Stimulated activated CD4-positive, alpha-beta T cell treated with anti-CD3 and anti-CD28 coated beads, Interleukin-4, amount 100 ng/mL, for 24 hours (primary cell): Measurements from ENCODE around the gene COX18.

Experiments
- DNase-seq: peaks from one replicate; pipeline ENCODE4 v3.0.0-alpha.2; 2020

COX18 gene, protein sequence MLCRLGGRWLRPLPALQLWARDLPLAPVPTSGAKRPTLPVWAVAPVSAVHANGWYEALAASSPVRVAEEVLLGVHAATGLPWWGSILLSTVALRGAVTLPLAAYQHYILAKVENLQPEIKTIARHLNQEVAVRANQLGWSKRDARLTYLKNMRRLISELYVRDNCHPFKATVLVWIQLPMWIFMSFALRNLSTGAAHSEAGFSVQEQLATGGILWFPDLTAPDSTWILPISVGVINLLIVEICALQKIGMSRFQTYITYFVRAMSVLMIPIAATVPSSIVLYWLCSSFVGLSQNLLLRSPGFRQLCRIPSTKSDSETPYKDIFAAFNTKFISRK

DNA sequence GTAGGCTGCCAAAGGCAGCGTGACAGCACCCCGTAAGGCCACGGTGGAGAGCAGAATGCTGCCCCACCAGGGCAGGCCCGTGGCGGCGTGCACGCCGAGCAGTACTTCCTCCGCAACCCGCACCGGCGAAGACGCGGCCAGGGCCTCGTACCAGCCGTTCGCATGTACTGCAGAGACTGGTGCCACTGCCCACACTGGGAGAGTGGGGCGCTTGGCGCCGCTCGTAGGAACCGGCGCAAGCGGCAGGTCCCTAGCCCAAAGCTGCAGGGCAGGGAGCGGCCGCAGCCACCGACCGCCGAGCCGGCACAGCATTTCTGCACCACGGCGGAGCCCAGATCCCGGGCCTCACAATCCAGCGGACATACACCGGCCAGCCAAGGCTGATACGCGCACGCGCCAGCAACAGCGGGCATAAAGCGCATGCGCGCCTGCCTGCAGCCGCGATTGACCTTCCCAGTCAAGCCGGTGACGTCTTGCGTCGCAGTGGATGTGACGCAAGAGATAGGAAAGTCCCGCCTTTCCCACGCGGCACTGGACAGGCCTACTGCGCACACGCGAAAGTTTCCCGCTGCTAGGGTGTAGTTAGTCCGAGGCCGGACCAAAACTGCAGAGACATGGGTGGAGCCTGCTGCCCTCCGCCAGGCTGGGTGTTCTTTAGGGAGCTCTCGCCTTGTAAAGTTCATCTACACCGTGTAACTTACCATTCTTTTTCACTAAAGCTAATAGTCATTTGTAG lies at the start of gene COX18:
Gene COX18 (minus strand): TSS at position 379 of the 736 bp plus-strand sequence. CDS start 67 bp downstream, at position 312.
- DNase-seq = peak; percentile 95

DNA sequence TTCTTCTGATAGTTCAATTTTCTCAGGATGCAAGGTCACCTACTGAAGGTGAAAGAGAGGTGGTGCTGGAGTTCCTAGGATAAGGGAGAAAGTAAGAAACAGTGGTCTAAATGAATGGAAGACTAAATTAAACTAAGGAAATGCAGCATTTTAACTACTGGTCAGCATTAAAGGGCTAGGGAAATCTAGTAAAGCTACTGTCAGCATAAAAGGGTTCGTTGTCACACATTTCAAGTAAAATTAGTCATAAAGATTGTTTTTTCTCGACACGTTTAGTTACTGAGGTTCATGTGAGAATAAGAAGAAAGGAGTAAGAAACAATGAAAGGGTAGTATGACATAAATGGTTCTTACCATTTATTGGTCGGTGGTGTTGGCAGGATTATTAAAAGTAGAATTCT lies 40.0 kb upstream of the COX18 start:
- no peak for DNase-seq

GRCh38 chr4:73104695-73105094 lies 35.2 kb upstream of the COX18 start:
- no peak for DNase-seq

DNA sequence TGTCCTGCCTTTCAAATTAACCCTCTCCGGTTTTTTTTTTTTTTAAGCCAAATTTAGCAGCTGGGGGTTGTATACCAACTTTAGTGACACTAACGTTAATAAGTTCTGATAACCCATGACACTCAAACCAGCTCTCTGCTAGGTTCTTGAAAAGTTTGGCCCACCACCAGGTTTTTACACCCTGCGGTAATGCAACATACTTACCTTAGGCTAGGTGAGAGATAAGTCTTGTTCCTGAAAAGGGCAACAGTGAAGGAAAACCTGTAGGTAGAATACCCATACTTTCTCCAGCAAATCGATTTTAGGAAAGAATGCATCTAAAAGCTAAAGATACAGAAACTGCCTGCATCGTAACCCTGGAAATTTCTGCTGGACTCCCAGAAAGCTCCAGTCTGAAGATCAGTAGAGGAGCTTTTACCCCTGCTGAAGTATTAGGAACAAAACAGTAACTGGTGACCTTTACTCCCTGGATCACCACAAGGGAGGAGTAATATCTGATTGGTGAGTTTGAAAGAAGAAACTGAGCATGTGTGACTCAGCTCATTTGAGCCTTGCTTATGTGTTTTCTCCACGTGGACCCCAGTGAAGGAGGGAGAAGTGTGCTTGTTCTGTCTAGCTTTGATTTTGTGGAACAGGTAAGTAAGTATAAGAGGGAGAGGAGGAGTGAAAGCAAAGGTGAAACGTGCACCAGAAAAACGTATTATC lies 34.4 kb upstream of the COX18 start:
- no peak for DNase-seq

DNA sequence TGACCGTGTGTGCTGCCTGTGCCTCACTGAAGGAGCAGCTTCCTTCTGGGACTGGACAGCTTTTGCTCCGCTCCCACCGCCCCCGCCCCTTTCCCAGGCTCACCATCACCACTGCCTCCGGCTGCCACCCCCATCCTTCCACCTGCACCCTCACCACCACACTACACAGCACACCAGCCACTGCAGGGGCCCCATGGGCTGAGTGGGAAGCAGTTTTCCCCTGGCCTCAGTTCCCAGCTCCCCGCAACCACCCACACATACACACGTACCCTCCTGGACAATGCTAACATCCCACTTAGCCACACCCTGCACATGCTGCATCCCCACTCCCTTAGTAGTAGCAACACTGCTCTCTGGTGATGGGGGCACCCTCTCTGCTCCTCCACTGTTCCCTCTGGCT lies 29.6 kb upstream of the COX18 start:
- DNase-seq = no peak

DNA sequence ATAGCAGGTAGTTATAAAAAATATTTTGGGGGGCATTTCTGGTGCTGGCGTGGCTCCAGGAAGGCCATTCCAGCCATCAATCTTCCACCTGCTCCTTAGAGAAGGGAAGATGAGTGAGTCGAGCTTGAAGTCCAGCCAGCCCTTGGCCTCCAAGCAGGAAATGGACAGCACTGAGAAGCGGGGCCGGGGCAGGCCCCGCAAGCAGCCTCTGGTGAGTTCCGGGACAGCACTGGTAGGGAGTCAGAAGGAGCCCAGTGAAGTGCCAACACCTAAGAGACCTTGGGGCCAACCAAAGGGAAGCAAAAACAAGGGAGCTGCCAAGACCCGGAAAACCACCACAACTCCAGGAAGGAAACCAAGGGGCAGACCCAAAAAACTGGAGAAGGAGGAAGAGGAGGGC lies 29.2 kb upstream of the COX18 start:
- no peak for DNase-seq

GRCh38 chr4:73098016-73098415 lies 28.5 kb upstream of the COX18 start:
- DNase-seq = no peak

GRCh38 chr4:73092868-73093267 lies 23.4 kb upstream of the COX18 start:
- no peak for DNase-seq

DNA sequence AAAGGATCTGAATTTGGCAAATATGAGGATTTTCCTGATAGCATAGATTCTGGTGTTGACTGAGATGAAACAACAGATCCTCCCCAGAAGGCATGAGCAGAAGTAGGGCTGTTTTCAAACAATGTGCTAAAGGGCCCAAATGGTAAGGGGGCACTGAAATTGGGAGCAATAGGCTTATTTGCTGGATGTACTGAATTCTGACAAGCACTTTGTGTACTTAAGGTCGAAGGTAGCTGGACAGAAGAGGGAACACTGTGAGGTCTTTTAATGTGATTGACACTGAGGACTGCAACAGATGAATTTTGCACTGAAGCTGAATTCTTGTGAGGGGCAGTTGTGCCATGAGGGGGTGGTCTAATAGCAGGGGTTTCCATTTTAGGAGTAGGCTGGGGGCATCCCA lies 21.2 kb upstream of the COX18 start:
- DNase-seq = no peak

- DNase-seq = no peak
These were observed 18.4 kb upstream of the COX18 start for GRCh38 chr4:73087871-73088270.

DNA sequence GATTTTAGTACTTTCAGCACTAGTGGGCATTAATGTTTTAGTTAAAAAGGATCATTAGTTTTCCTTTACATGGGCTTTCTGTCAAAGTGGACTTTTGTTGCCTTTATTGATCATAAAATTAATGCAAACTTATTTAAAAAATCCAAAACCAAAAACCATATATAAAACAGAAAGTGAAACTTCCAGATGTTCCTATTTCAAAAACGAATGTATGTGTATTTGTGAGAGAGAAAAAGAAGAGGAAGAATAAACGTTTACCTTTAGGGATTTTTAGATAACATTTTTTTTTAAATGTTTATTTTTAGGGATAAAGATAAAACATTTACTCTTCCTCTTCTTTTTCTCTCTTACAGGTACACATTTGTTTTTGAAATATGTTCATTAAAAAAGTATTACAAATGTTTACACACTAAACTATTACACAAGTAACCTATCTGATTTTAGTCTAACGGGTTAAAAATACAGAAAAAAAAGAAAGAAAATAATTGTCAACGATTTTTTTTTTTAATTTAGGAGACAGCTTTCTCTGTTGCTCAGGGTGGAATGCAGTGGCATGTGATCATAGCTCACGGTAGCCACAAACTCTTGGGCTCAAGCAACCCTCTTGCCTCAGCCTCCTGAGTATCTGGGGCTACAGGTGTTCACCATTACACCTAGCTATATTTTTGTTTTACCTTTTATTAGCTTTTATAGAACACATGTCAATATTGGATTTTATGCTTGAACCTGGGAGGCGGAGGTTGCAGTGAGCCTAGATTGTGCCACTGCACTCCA lies 16.8 kb upstream of the COX18 start:
- DNase-seq = no peak

- no peak for DNase-seq
These were observed 11.3 kb upstream of the COX18 start for GRCh38 chr4:73080789-73081188.

- no peak for DNase-seq
These were observed 6.3 kb upstream of the COX18 start for GRCh38 chr4:73075832-73076231.

- no peak for DNase-seq
These were observed 516 bp upstream of the COX18 start for GRCh38 chr4:73070074-73070390.

DNA sequence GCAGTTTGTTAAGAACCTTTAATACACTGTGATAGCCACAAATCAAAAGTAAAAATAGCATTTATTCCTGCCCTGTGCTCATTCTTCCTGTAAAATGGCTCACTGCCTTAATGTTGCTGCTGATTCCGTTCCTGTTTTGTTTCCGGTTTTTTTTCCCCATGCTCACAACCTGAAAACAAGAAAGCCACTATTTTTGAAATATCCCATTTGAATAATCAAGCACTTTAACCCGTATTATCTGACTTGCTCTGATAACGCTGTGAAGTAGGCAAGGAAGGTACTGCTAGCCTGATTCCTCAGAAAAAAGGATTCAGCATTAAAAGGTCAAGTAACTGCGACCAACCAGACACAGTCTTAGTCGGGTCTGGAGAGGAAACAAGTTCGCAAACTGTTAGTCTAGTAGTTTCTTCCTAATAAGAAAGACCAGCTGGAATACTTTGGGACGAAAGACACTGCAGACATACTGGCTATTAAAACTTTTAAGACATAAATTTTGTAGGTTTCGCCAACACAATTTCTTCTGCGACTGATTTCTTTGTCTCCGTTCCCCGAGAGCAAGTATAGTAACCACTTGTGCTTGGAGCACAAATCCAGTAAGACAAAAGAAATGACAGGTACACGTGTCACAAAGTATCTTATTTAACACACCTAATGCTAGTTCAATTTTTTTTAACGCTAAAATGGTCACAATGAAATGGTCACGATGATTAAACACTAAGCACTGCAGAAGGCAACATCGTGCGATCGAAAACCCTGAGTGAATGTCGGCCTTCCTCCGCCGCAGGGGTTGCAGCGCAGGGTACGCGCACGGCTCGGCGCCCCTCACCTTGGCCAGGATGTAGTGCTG lies 802 bp downstream of the COX18 start:
- DNase-seq = peak; percentile 22

- DNase-seq = peak; percentile 61
These were observed 1.5 kb downstream of the COX18 start for GRCh38 chr4:73067971-73068394.

GRCh38 chr4:73066928-73067327 lies 2.6 kb downstream of the COX18 start:
- peak; percentile 28 for DNase-seq

- DNase-seq = no peak
These were observed 3.1 kb downstream of the COX18 start for GRCh38 chr4:73066445-73066844.

DNA sequence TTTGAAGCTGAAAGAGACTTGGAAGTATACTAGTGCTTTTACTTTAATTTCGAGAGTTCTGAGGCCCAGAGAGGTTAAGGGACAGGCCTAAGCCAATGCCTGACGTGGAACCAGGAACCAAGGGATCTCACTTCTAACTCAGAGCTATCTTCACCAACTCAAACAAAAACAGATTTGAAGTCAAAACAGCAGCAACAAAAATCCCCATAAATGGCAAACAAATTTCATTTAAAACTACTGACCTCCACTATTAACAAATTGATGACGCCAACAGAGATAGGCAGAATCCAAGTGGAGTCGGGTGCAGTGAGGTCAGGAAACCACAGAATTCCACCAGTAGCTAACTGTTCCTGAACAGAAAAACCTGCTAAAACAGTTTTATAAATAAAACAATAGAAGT lies 5.0 kb downstream of the COX18 start:
- no peak for DNase-seq

GRCh38 chr4:73055241-73055897 lies 14.1 kb downstream of the COX18 start:
- DNase-seq = no peak

GRCh38 chr4:73053974-73054480 lies 15.5 kb downstream of the COX18 start:
- no peak for DNase-seq
